Measurements from ENCODE around the gene MED27.

DNA sequence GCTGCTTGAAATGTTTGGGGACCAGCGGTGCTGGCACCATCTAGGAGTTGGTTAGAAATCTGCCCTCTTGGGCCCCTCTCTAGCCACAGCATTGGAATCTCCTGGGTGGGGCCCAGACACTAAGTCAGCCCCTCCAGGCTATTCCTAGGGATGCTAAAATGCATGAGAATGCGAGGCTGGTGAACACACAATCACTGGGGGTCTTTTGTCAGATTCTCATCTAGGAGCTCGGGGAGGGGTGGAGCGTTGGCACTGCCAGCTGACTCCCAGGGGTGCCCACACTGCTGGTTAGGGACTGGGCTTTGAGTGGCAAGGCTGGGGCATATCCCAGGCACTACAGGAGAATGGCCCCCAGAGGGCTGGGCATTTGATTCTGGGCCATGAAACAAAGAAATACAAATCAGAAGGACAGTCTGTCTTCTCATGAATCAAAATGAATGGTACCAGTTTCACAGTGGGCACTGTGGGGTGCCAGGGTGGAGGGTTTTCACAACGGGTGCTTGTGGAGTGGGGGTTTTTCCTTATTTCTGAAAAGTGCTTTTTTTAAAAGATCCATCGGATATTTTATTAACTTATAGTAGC lies 212.0 kb downstream of the MED27 start:
- TF ChIP-seq, protein P1, sequence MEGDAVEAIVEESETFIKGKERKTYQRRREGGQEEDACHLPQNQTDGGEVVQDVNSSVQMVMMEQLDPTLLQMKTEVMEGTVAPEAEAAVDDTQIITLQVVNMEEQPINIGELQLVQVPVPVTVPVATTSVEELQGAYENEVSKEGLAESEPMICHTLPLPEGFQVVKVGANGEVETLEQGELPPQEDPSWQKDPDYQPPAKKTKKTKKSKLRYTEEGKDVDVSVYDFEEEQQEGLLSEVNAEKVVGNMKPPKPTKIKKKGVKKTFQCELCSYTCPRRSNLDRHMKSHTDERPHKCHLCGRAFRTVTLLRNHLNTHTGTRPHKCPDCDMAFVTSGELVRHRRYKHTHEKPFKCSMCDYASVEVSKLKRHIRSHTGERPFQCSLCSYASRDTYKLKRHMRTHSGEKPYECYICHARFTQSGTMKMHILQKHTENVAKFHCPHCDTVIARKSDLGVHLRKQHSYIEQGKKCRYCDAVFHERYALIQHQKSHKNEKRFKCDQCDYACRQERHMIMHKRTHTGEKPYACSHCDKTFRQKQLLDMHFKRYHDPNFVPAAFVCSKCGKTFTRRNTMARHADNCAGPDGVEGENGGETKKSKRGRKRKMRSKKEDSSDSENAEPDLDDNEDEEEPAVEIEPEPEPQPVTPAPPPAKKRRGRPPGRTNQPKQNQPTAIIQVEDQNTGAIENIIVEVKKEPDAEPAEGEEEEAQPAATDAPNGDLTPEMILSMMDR (IDR thresholded peaks at IDR 0.05) = no peak
- TF ChIP-seq EP300 (IDR thresholded peaks at IDR 0.05) = no peak
